ENCODE results near the gene PRICKLE4. TPM values are rescaled to one million over a fixed set of nuclear protein-coding genes. Genes with fewer than 3 reads are reported as not detected.

Gene PRICKLE4
- total and polyA plus RNA-seq, 2 of the 13 experiments (the other 11 are each of a cell fraction or from before 2014, with no cell fraction given): 0.92 to 1.2 TPM

DNA sequence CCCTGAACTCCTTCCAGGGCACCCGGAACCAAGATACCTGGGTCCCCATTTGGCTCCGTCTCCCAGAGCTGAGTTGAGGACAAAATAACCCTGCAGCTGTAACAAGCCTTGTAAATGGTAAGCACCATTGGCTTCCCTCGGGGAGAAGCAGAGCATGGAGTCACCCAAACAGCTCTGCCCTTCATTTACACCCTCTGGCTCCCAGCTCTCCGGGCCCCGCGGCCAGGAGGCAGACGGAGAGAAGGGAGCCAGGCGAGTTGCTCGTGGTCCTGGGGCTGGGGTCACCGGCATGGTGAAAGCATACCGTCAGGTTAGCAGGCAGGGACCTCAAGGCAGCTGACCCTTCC, 47.2 kb upstream of the PRICKLE4 start:
- FAIRE-seq (no peak), ATAC-seq (no peak), DNase-seq (ENCODE audit: low spot score) (no peak)
- in situ Hi-C loops (cut with HindIII; ENCODE audit: extremely low pct_ligation_motif_present, low pct_unique_long_range_greater_than_20kb): no loop called here
- 60% methylated on average over 2 of the region's 11 CpGs for WGBS (ENCODE audit: low lambda C conversion rate)
- CTCF ChIA-PET (ENCODE audit: low intra/inter-chr PET ratio, low total read pairs): no interaction called here
- Histone ChIP-seq H3K4me2 (ENCODE audit: low read depth, low read length) (peak overlapping the region; percentile 87), H3K4me1 (ENCODE audit: insufficient read depth, low read length) (peaks cover 58% of the 10 kb centered on the region), H3K27me3 (ENCODE audit: control insufficient read depth in 1 of 2, insufficient read depth in 2 of 2, low read length in 2 of 2) (no peaks in the 10 kb centered on the region; a peak in 1 of 5 replicates), H4K20me1 (ENCODE audit: insufficient read depth, low read length) (no peaks in the 10 kb centered on the region), H3K9me3 (ENCODE audit: low read length) (no peaks in the 10 kb centered on the region), H3K27ac (ENCODE audit: extremely low read length, insufficient read depth, low read length) (no peak overlapping the region), H3K9ac (ENCODE audit: insufficient read depth, low read depth, low read length) (peak overlapping the region; percentile 73), H3K79me2 (ENCODE audit: insufficient read depth, low read length) (peaks cover 5% of the 10 kb centered on the region), H3K36me3 (replicated peaks in 1 of 2; ENCODE audit: control insufficient read depth in 1 of 2, insufficient read depth in 2 of 2, low read length in 2 of 2) (no peaks in the 10 kb centered on the region), H3K4me3 (replicated peaks in 1 of 3; ENCODE audit: insufficient read depth in 1 of 3, low read depth in 2 of 3, low read length in 3 of 3) (peak overlapping the region; percentile 51 to 83 (median 76)), H2AFZ (ENCODE audit: low read length) (no peak overlapping the region)
- intact Hi-C loops (cut with micrococcal nuclease; ENCODE audit: unreplicated experiment): loop anchor here (1.0 kb wide), 2 partner anchors 27 to 188 kb away; partner anchors contain the start of genes BYSL and MED20
- POLR2A ChIA-PET: interaction anchor here (0.7 to 10.4 kb wide), 22 partner anchors 9 to 317 kb away, joined by 3 to 120 read pairs (median 8); partner anchors contain the start of genes FRS3, PGC, TAF8 and TOMM6
- BruUV-seq (replicated peaks): no TSS peak
- TF ChIP-seq ZNF563 (CRISPR knock-in tag; IDR thresholded peaks at IDR 0.05): peak; percentile 65; the same call in 1 of the 2 replicates
- TF ChIP-seq ZNF276 (CRISPR knock-in tag; IDR thresholded peaks at IDR 0.05; ENCODE audit: low read depth): 0 out of 2 replicates have a peak, but pooled peaks have one; percentile 57
- no peak for TF ChIP-seq ADNP (CRISPR knock-in tag; IDR thresholded peaks at IDR 0.05)
- 0 out of 2 replicates have a peak, but pooled peaks have one; percentile 61 for TF ChIP-seq HES4 (CRISPR knock-in tag; IDR thresholded peaks at IDR 0.05; ENCODE audit: borderline replicate concordance)
- TF ChIP-seq SIN3A (IDR thresholded peaks at IDR 0.05; ENCODE audit: borderline replicate concordance, low read depth, low read length): 0 out of 2 replicates have a peak, but pooled peaks have one; percentile 18
- TF ChIP-seq, protein P1, sequence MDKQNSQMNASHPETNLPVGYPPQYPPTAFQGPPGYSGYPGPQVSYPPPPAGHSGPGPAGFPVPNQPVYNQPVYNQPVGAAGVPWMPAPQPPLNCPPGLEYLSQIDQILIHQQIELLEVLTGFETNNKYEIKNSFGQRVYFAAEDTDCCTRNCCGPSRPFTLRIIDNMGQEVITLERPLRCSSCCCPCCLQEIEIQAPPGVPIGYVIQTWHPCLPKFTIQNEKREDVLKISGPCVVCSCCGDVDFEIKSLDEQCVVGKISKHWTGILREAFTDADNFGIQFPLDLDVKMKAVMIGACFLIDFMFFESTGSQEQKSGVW (CRISPR knock-in tag; IDR thresholded peaks at IDR 0.05; ENCODE audit: borderline replicate concordance): no peak
- TF ChIP-seq REXO4 (CRISPR knock-in tag; IDR thresholded peaks at IDR 0.05; ENCODE audit: borderline replicate concordance): no peak
- TF ChIP-seq ZNF230 (CRISPR knock-in tag; IDR thresholded peaks at IDR 0.05): peak; percentile 7; the same call in 1 of the 2 replicates
- TF ChIP-seq ZNF354B (CRISPR knock-in tag; IDR thresholded peaks at IDR 0.05): no peak
- TF ChIP-seq, protein P2, sequence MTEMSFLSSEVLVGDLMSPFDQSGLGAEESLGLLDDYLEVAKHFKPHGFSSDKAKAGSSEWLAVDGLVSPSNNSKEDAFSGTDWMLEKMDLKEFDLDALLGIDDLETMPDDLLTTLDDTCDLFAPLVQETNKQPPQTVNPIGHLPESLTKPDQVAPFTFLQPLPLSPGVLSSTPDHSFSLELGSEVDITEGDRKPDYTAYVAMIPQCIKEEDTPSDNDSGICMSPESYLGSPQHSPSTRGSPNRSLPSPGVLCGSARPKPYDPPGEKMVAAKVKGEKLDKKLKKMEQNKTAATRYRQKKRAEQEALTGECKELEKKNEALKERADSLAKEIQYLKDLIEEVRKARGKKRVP (CRISPR knock-in tag; IDR thresholded peaks at IDR 0.05): no peak
- no peak for TF ChIP-seq NFE2 (CRISPR knock-in tag; IDR thresholded peaks at IDR 0.05)
- TF ChIP-seq, protein P3, sequence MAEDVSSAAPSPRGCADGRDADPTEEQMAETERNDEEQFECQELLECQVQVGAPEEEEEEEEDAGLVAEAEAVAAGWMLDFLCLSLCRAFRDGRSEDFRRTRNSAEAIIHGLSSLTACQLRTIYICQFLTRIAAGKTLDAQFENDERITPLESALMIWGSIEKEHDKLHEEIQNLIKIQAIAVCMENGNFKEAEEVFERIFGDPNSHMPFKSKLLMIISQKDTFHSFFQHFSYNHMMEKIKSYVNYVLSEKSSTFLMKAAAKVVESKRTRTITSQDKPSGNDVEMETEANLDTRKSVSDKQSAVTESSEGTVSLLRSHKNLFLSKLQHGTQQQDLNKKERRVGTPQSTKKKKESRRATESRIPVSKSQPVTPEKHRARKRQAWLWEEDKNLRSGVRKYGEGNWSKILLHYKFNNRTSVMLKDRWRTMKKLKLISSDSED (CRISPR knock-in tag; IDR thresholded peaks at IDR 0.05): no peak
- TF ChIP-seq RAD21 (CRISPR knock-in tag; IDR thresholded peaks at IDR 0.05): 0 out of 2 replicates have a peak, but pooled peaks have one; percentile 7
- TF ChIP-seq ZNF605 (CRISPR knock-in tag; IDR thresholded peaks at IDR 0.05): peak; percentile 62; the same call in 1 of the 2 replicates
- 0 out of 2 replicates have a peak, but pooled peaks have one; percentile 20 for TF ChIP-seq TARDBP (CRISPR knock-in tag; IDR thresholded peaks at IDR 0.05)
- no peak for TF ChIP-seq ZNF234 (CRISPR knock-in tag; conservative IDR thresholded peaks at IDR 0.05)
- TF ChIP-seq HNF4G (IDR thresholded peaks at IDR 0.05; ENCODE audit: borderline replicate concordance, low read depth, low read length): no peak
- no peak for TF ChIP-seq HNF4G (CRISPR knock-in tag; IDR thresholded peaks at IDR 0.05; ENCODE audit: borderline replicate concordance, low read depth)
- no peak for TF ChIP-seq MAF1 (CRISPR knock-in tag; IDR thresholded peaks at IDR 0.05; ENCODE audit: borderline replicate concordance)
- TF ChIP-seq MED8 (CRISPR knock-in tag; IDR thresholded peaks at IDR 0.05; ENCODE audit: insufficient replicate concordance): peak; percentile 7
- no peak for TF ChIP-seq KLF6 (CRISPR knock-in tag; IDR thresholded peaks at IDR 0.05)

Measured in HepG2 (cell line).